ENCODE measurements around the gene OR7A5.

The OR7A5 gene

GRCh38 chr19:14835011-14835410 lies at the start of gene OR7A5, which contains the start of gene OR7C1:
OR7A5 (minus strand) TSS chr19:14835185; CDS start chr19:14828241, 6,944 bp downstream.
OR7C1 (minus strand) TSS chr19:14835185; CDS start chr19:14800136, 35,049 bp downstream.
- intact Hi-C loops (cut with DNase I) = no loop called here
- peak in 9 of 42 donors; percentile 6 to 48 (median 16) for DNase-seq

GRCh38 chr19:14871619-14872230 lies 36.7 kb upstream of the OR7A5 start:
- intact Hi-C loops (cut with DNase I) = no loop called here
- DNase-seq = no peak

- intact Hi-C loops (cut with DNase I) = no loop called here
- DNase-seq = no peak
Measured at GRCh38 chr19:14868497-14868896, 33.5 kb upstream of the OR7A5 start.

GRCh38 chr19:14848822-14849221 lies 13.8 kb upstream of the OR7A5 start, which contains the start of gene OR7A10:
OR7A10 (minus strand) TSS chr19:14848922; CDS start chr19:14841877, 7,045 bp downstream.
- intact Hi-C loops (cut with DNase I) = no loop called here

DNA sequence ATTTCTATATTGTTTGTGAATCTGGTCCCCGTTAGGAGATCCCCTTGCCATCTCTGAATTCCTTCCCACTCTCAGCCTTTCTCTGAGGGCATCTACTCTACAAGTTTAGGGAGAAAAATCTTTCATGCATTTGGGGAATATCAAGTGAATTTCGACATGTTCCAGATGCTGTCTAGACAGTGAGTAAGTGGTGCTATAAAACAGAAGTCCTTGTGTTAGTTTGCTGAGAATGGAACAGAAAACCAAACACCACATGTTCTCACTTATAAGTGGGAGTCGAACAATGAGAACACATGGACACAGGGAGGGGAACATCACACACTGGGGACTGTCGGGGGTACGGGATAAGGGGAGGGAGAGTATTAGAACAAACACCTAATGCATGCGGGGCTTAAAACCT lies 8.6 kb upstream of the OR7A5 start:
- intact Hi-C loops (cut with DNase I) = no loop called here
- no peak for DNase-seq

More at GRCh38 chr19:14848822-14849221, 13.8 kb upstream of the OR7A5 start, which contains the start of gene OR7A10:
- DNase-seq = no peak

DNA sequence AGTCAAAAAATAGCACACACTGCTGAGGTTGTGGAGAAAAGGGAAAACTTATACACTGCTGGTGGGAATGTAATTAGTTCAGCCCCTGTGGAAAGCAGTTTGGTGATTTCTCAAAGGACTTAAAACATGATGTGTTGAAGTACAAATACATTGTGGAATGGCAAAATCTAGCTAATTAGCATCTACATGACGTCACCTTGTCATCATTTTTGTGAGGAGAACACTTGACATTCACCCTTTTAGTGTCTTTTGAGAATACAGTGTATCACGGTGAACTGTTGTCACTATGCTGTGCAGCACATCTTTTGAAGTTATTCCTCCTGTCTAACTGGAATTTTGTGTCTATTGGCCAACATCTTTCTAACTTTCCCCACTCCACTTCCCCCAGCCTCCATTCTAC lies 8.2 kb upstream of the OR7A5 start:
- intact Hi-C loops (cut with DNase I) = no loop called here

GRCh38 chr19:14840206-14840605 lies 5.2 kb upstream of the OR7A5 start:
- intact Hi-C loops (cut with DNase I) = no loop called here
- no peak for DNase-seq

More for the DNA sequence above, 8.2 kb upstream of the OR7A5 start:
- no peak for DNase-seq

DNA sequence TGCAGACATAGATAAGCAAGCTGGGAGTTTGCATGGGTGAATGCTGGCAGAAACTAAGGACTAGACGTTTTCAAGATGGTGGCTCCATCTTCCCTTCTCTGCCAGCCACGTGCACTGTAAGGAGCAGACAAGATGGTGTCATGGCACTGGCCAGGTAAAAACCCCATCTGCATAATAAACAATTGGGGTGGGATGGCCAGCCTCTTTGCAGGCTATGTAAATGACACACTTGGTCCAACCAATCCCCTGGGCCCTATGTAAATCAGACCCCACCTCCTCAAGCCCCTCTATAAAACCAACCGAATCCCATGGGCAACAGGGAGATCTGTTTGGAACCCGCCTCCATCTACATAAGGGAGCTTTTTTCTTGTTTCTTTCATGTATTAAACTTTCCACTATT lies 2.4 kb upstream of the OR7A5 start:
- intact Hi-C loops (cut with DNase I) = no loop called here
- DNase-seq = no peak

- intact Hi-C loops (cut with DNase I) = no loop called here
Measured at GRCh38 chr19:14830702-14831101, 4.3 kb downstream of the OR7A5 start.

GRCh38 chr19:14826006-14826405 lies 9.0 kb downstream of the OR7A5 start:
- intact Hi-C loops (cut with DNase I) = no loop called here
- DNase-seq = peak in 3 of 42 donors; percentile 1 to 12 (median 12)

More at GRCh38 chr19:14830702-14831101, 4.3 kb downstream of the OR7A5 start:
- no peak for DNase-seq

GRCh38 chr19:14821937-14822336 lies 13.0 kb downstream of the OR7A5 start:
- no peak for DNase-seq
- intact Hi-C loops (cut with DNase I) = no loop called here

- DNase-seq = no peak
- intact Hi-C loops (cut with DNase I) = no loop called here
Measured at GRCh38 chr19:14818588-14818987, 16.4 kb downstream of the OR7A5 start.

- intact Hi-C loops (cut with DNase I) = no loop called here
- no peak for DNase-seq
Measured at GRCh38 chr19:14817052-14817451, 17.9 kb downstream of the OR7A5 start.

DNA sequence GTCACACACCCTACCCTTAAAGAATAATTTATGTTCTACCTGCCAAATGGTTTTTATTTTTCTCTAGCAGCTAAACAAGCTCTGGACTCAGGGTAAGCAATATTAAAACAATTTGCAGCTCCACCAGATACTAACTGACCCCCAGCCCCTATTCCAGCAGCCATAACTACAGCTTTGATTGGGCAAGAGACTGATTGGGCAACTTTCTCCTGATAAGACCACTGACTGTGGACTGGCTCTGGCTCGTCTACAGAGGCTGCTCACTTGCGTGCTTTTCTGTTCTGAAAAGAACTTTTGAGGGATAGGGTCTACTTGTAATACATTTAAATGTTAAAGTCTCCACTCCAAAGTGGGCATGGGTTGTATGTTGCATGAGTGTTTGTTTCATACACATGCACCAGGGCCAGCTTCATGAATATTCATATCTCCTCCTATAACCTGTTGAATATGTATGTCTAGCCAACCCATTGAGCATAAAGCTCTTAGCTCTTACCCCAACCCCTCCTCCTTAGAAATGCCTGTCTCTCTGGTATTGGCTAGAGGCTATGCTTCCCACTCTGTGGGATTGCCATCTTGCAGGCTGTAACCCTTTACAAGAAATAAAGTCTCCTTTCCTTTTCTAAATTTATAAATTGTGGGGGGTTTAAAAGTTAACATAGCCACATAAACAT lies 19.9 kb downstream of the OR7A5 start:
- intact Hi-C loops (cut with DNase I) = no loop called here
- no peak for DNase-seq

DNA sequence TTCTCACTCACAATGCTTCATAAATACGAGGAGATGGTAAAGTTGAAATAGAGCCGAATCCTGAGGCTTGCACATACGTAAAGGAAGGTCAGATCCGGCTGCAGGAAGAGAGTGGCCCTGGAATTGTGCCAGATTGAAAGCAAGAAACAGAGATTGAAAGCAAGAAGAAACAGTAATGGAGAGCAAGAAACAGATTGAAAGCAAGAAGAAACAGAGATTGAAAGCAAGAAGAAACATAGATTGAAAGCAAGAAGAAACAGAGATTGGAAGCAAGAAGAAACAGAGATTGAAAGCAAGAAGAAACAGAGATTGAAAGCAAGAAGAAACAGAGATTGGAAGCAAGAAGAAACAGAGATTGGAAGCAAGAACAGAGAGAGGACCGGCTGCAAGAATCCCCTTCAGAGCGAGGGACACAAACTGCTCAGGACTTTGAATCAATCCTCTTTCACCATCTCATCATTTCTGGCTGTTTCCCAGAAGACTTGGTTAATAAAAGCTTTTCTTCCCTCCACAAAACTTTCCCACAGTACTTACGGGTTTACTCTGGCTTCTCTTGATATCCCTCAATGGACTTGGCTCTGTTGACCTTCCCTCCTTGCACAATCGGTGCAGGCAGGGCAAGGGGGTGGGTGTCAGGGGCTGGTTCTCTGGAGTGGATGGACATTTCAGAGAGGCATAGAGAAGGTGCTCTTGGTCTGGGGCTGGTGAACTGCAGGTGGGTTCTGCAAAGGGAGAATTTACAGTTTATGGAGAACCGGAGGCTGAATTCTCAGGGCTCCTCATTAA lies 25.5 kb downstream of the OR7A5 start:
- intact Hi-C loops (cut with DNase I) = no loop called here
- DNase-seq = no peak

DNA sequence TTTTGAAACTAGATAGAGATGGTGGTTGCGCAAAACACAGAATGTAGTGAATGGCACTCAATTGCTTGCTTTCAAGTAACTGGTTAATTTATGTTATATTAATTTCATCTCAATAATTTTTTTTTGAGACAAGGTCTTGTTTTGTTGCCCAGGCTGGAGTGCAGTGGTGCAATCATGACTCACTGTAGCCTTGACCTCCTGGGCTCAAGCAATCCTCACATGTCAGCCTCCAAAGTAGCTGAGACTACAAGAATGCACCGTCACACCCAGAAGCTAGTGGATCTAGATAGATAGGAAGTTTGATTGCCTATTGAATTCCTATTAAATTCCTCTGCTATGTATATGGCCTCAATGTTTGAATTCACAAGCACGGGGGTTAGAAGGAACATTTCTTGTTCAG lies 30.2 kb downstream of the OR7A5 start:
- intact Hi-C loops (cut with DNase I) = no loop called here
- no peak for DNase-seq

GRCh38 chr19:14798760-14799159 lies 36.2 kb downstream of the OR7A5 start:
- no peak for DNase-seq
- intact Hi-C loops (cut with DNase I) = no loop called here

GRCh38 chr19:14796021-14796420 lies 39.0 kb downstream of the OR7A5 start:
- intact Hi-C loops (cut with DNase I) = no loop called here
- no peak for DNase-seq

- DNase-seq = no peak
- intact Hi-C loops (cut with DNase I) = no loop called here
Measured at GRCh38 chr19:14795078-14795721, 39.8 kb downstream of the OR7A5 start.
